HEK293T (cell line): ENCODE measurements around the gene SHISA3.
"Not testable (repeated sequence)": the region's sequence is repeated elsewhere in the genome, so short reads cannot be mapped to it uniquely, and the experiment has no call there.

Source experiments
- CTCF ChIA-PET: fragments of 350-600 bp; formaldehyde crosslinking; extraction: SDS; loops from one replicate; lab custom pipeline; 2021; ENCODE audit warnings: antibody characterized with exemption, inconsistent platforms; lab: Yijun Ruan, JAX
- POLR2A ChIA-PET: fragments of 350-600 bp; formaldehyde crosslinking; extraction: SDS; loops from one replicate; lab custom pipeline; 2020; ENCODE audit warnings: antibody characterized with exemption, inconsistent platforms; lab: Yijun Ruan, JAX
- DNase-seq: peaks from one replicate; pipeline ENCODE4 v3.0.0; 2012; ENCODE audit warnings: mixed read lengths; ENCODE audit errors: extremely low spot score
- ARNT ChIP-seq: fragments of 450-650 bp; IDR thresholded peaks from 2 replicates; pipeline ENCODE4 v1.6.1; 2017; ENCODE audit warnings: mild to moderate bottlenecking
- BHLHE40 ChIP-seq: fragments of 450-650 bp; IDR thresholded peaks from 2 replicates; pipeline ENCODE4 v1.6.1; 2016; ENCODE audit warnings: mild to moderate bottlenecking, moderate library complexity, borderline replicate concordance
- CTBP1 ChIP-seq: fragments of 450-650 bp; IDR thresholded peaks from 2 replicates; pipeline ENCODE4 v1.6.1; 2016; ENCODE audit warnings: borderline replicate concordance
- ELF4 ChIP-seq: fragments of 450-650 bp; IDR thresholded peaks from 2 replicates; pipeline ENCODE4 v1.6.1; 2017; ENCODE audit warnings: antibody characterized with exemption
- FOXA1 ChIP-seq: fragments of 450-650 bp; IDR thresholded peaks from 2 replicates; pipeline ENCODE4 v1.6.1; 2016; ENCODE audit warnings: mild to moderate bottlenecking
- FOXK2 ChIP-seq: fragments of 450-650 bp; IDR thresholded peaks from 2 replicates; pipeline ENCODE4 v1.6.1; 2016; ENCODE audit warnings: mild to moderate bottlenecking
- FOXM1 ChIP-seq: fragments of 450-650 bp; IDR thresholded peaks from 2 replicates; pipeline ENCODE4 v1.6.1; 2017; ENCODE audit warnings: mild to moderate bottlenecking, borderline replicate concordance
- HDGF ChIP-seq: fragments of 450-650 bp; IDR thresholded peaks from 2 replicates; pipeline ENCODE4 v1.6.1; 2017; ENCODE audit warnings: antibody characterized with exemption, borderline replicate concordance
- L3MBTL2 ChIP-seq: fragments of 450-650 bp; conservative IDR thresholded peaks from 2 replicates; pipeline ENCODE4 v1.6.1; 2016; ENCODE audit warnings: mild to moderate bottlenecking
- LEF1 ChIP-seq: fragments of 450-650 bp; IDR thresholded peaks from 2 replicates; pipeline ENCODE4 v1.6.1; 2017; ENCODE audit warnings: mild to moderate bottlenecking, borderline replicate concordance
- NFRKB ChIP-seq: fragments of 450-650 bp; IDR thresholded peaks from 2 replicates; pipeline ENCODE4 v1.6.1; 2016; ENCODE audit warnings: mild to moderate bottlenecking, moderate library complexity
- PKNOX1 ChIP-seq: fragments of 450-650 bp; IDR thresholded peaks from 2 replicates; pipeline ENCODE4 v1.6.1; 2016
- SP1 ChIP-seq: fragments of 450-650 bp; IDR thresholded peaks from 2 replicates; pipeline ENCODE4 v1.6.1; 2017
- SUZ12 ChIP-seq: fragments of 450-650 bp; IDR thresholded peaks from 2 replicates; pipeline ENCODE4 v1.6.1; 2016; ENCODE audit warnings: mild to moderate bottlenecking
- TARDBP ChIP-seq: fragments of 450-650 bp; IDR thresholded peaks from 2 replicates; pipeline ENCODE4 v1.6.1; 2016
- ZNF384 ChIP-seq: fragments of 450-650 bp; IDR thresholded peaks from 2 replicates; pipeline ENCODE4 v1.6.1; 2016

The SHISA3 gene

GRCh38 chr4:42371305-42372252 lies 25.7 kb upstream of the SHISA3 start:
- ChIA-PET CTCF (interaction anchor here (0.7 to 3.6 kb wide), 9 partner anchors 10 to 148 kb away, joined by 3 to 51 read pairs (median 3); no protein-coding TSS in a partner anchor), POLR2A (no interaction called here)
- peak; percentile 21 for DNase-seq
- TF ChIP-seq FOXK2 (no peak), TARDBP (no peak), FOXM1 (no peak), FOXA1 (no peak), SUZ12 (no peak)

GRCh38 chr4:42372303-42372702 lies 25.0 kb upstream of the SHISA3 start:
- CTCF ChIA-PET: interaction anchor here (0.9 to 3.6 kb wide), 5 partner anchors 27 to 147 kb away, joined by 3 to 51 read pairs (median 3); no protein-coding TSS in a partner anchor
- POLR2A ChIA-PET: not testable (repeated sequence)

GRCh38 chr4:42377497-42377896 lies 19.8 kb upstream of the SHISA3 start:
- ChIA-PET CTCF (no interaction called here), POLR2A (no interaction called here)
- no peak for DNase-seq
- TF ChIP-seq TARDBP (no peak), ZNF384 (no peak), LEF1 (no peak), NFRKB (no peak), FOXA1 (no peak), L3MBTL2 (no peak), BHLHE40 (no peak), HDGF (no peak), PKNOX1 (no peak), SP1 (no peak), SUZ12 (no peak), FOXK2 (no peak), CTBP1 (no peak), FOXM1 (no peak), ELF4 (no peak), ARNT (no peak)

More at GRCh38 chr4:42372303-42372702, 25.0 kb upstream of the SHISA3 start:
- not testable (repeated sequence) for DNase-seq

- TF ChIP-seq ZNF384 (no peak), ELF4 (no peak), FOXM1 (no peak), L3MBTL2 (no peak), BHLHE40 (no peak)
- no peak for DNase-seq
- ChIA-PET POLR2A (no interaction called here), CTCF (interaction anchor here (0.7 kb wide), 1 partner anchor 10 kb away, joined by 4 read pairs; no protein-coding TSS in a partner anchor)
Measured at GRCh38 chr4:42381666-42382065, 15.6 kb upstream of the SHISA3 start.

- DNase-seq: no peak
- TF ChIP-seq BHLHE40 (no peak), PKNOX1 (no peak), ELF4 (no peak), SP1 (no peak), ARNT (no peak), TARDBP (no peak), L3MBTL2 (no peak), LEF1 (no peak), HDGF (no peak), ZNF384 (no peak), NFRKB (no peak), SUZ12 (no peak), FOXA1 (no peak), CTBP1 (no peak), FOXK2 (no peak), FOXM1 (no peak)
- ChIA-PET CTCF (no interaction called here), POLR2A (no interaction called here)
Measured at GRCh38 chr4:42385516-42385915, 11.8 kb upstream of the SHISA3 start.

GRCh38 chr4:42390622-42391354 lies 6.5 kb upstream of the SHISA3 start:
- POLR2A ChIA-PET: no interaction called here
- CTCF ChIA-PET: no interaction called here
- DNase-seq: no peak
- TF ChIP-seq BHLHE40 (no peak), NFRKB (no peak), ELF4 (no peak), FOXA1 (no peak), SP1 (no peak), PKNOX1 (no peak), SUZ12 (no peak), HDGF (no peak), CTBP1 (no peak), FOXK2 (no peak), FOXM1 (no peak), TARDBP (no peak), ZNF384 (no peak), LEF1 (no peak), L3MBTL2 (no peak), ARNT (no peak)
